Stimulated activated effector memory CD8-positive, alpha-beta T cell treated with anti-CD3 and anti-CD28 coated beads, Interleukin-12 subunit alpha, Interleukin-12 subunit beta, amount 100 ng/mL, for 72 hours (primary cell): Measurements from ENCODE around the gene C3orf22.

Experiments
- ATAC-seq: fragments of 150-1000 bp; cut with Tn5 transposase; 2 replicates; pipeline ENCODE4 v1.10.0; 2021
- DNase-seq, 2 donors: peaks; one replicate each; pipeline ENCODE4 v3.0.0; 2021 to 2022; ENCODE audit warnings: low spot score in 2 of 2
- H3K27ac Mint-ChIP-seq: one replicate; pipeline ENCODE4 v1.8.0; 2022; ENCODE audit warnings: mild to moderate bottlenecking, mixed read lengths
- H3K36me3 Mint-ChIP-seq: one replicate; pipeline ENCODE4 v1.8.0; 2022; ENCODE audit warnings: mild to moderate bottlenecking, mixed read lengths
- H3K4me1 Mint-ChIP-seq: one replicate; pipeline ENCODE4 v1.8.0; 2022; ENCODE audit warnings: mixed read lengths
- H3K4me3 Mint-ChIP-seq: one replicate; pipeline ENCODE4 v1.8.0; 2022; ENCODE audit warnings: mild to moderate bottlenecking, mixed read lengths
- H3K9me3 Mint-ChIP-seq: one replicate; pipeline ENCODE4 v1.8.0; 2022; ENCODE audit warnings: mixed read lengths

Gene C3orf22

GRCh38 chr3:126528800-126529541 lies 29.8 kb downstream of the C3orf22 start:
- no peaks in the 10 kb centered on the region for H3K36me3 Mint-ChIP-seq
- DNase-seq: no peak

DNA sequence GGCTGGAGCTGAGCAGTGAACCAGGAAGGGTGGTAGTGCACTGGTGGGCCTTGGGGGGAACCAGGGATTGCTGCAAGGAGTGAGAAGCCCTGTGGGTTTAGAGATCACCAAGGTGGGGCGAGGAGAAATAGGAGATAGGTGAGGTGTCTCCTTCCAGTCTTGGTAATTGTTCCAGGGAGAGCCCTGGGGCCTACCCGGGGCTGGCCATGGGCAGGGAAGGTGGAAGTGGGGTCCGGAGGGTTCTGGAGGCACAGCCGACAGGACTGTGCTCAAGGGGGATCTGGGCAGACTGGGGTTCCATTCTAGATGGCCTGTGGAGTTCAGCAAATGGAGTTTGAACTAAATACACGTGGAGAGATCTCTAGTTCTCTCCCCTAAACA lies 30.3 kb downstream of the C3orf22 start:
- DNase-seq (no peak), ATAC-seq (no peak)
- Mint-ChIP-seq H3K4me1 (no peaks in the 10 kb centered on the region), H3K4me3 (no peak overlapping the region), H3K27ac (no peak overlapping the region), H3K9me3 (no peaks in the 10 kb centered on the region), H3K36me3 (no peaks in the 10 kb centered on the region)

More at GRCh38 chr3:126528800-126529541, 29.8 kb downstream of the C3orf22 start:
- Mint-ChIP-seq H3K4me1 (no peaks in the 10 kb centered on the region), H3K9me3 (no peaks in the 10 kb centered on the region), H3K4me3 (no peak overlapping the region), H3K27ac (no peak overlapping the region)
- ATAC-seq: no peak

GRCh38 chr3:126527455-126528211 lies 31.1 kb downstream of the C3orf22 start:
- ATAC-seq (no peak), DNase-seq (no peak)
- Mint-ChIP-seq H3K4me3 (no peak overlapping the region), H3K4me1 (no peaks in the 10 kb centered on the region), H3K9me3 (no peaks in the 10 kb centered on the region), H3K27ac (no peak overlapping the region), H3K36me3 (no peaks in the 10 kb centered on the region)

DNA sequence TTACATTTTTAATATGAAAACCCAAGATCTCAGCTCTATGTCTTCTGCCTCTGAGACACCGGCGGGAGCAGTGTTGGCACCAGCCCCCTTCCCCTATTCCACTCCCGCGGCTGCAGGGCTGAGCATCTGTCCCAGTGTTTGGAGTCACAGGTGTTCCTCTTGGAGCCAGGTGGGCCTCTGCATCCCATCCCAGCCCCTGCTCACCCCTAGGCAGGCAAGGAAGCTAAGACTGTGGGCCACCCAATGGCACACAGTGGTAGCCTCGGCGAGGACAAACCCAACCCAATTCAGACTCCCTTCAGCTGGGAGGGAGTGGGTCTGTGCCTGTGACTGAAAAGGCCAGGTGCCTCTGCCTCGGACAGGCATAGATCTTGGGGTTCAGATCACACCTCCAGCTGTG lies 31.7 kb downstream of the C3orf22 start:
- Mint-ChIP-seq H3K36me3 (no peaks in the 10 kb centered on the region), H3K27ac (no peak overlapping the region), H3K4me3 (no peak overlapping the region), H3K4me1 (peaks cover 3% of the 10 kb centered on the region), H3K9me3 (no peaks in the 10 kb centered on the region)
- DNase-seq: no peak
- ATAC-seq: no peak

GRCh38 chr3:126526668-126527005 lies 32.1 kb downstream of the C3orf22 start:
- H3K4me1 Mint-ChIP-seq: peaks cover 4% of the 10 kb centered on the region
- H3K4me3 Mint-ChIP-seq: no peak overlapping the region
- H3K36me3 Mint-ChIP-seq: no peaks in the 10 kb centered on the region
- DNase-seq (no peak), ATAC-seq (no peak)
- no peaks in the 10 kb centered on the region for H3K9me3 Mint-ChIP-seq
- no peak overlapping the region for H3K27ac Mint-ChIP-seq

DNA sequence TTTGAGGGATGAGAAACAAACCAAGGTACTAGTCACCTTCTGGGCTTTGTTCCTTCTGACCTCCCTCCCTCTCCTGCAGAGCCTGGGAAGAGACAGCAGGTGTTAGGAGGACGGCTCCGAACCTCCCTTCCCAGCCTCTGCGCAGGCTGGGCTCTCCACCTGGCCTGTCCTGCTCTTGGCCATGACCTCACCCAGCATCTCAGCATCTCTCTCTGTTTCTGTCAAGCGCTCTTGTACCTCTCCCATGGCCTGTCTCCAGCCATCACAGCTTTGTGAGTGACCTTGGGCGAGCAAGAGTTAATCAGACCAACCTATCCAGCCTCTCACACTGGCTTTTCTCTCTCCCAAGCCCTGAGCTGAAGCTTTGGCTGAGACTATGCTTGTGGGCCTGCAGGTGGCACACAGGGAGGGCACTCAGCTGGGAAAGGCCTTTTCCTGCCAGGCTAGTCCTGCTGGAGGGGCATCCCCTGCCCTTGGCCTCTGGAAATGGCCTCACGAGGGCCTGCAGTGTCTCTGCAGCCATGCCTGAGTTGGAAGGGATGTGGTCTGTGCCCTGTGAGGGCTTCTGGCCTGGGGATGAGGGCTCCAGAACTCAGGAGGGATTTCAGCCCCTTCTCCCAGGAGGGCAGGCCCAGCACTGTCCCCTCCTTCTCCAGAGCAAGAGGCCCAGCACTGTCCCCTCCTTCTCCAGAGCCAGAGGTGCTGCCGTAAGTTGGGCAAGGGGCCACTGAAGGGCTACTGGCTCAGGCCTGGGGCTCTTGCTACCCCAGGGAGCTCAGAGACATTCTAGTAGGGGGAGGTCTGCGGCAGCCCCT lies 32.7 kb downstream of the C3orf22 start:
- no peaks in the 10 kb centered on the region for H3K36me3 Mint-ChIP-seq
- no peaks in the 10 kb centered on the region for H3K9me3 Mint-ChIP-seq
- H3K4me3 Mint-ChIP-seq: no peak overlapping the region
- H3K4me1 Mint-ChIP-seq: peaks cover 4% of the 10 kb centered on the region
- DNase-seq (no peak), ATAC-seq (no peak)
- no peak overlapping the region for H3K27ac Mint-ChIP-seq

- Mint-ChIP-seq H3K9me3 (no peaks in the 10 kb centered on the region), H3K4me1 (peaks cover 4% of the 10 kb centered on the region), H3K27ac (no peak overlapping the region), H3K4me3 (no peak overlapping the region), H3K36me3 (no peaks in the 10 kb centered on the region)
- no peak for DNase-seq
- ATAC-seq: no peak
Measured at GRCh38 chr3:126525091-126525852, 33.5 kb downstream of the C3orf22 start.

GRCh38 chr3:126524429-126524988 lies 34.2 kb downstream of the C3orf22 start:
- DNase-seq (no peak), ATAC-seq (no peak)
- peaks cover 4% of the 10 kb centered on the region for H3K4me1 Mint-ChIP-seq
- H3K36me3 Mint-ChIP-seq: no peaks in the 10 kb centered on the region
- H3K4me3 Mint-ChIP-seq: no peak overlapping the region
- no peak overlapping the region for H3K27ac Mint-ChIP-seq
- H3K9me3 Mint-ChIP-seq: no peaks in the 10 kb centered on the region

DNA sequence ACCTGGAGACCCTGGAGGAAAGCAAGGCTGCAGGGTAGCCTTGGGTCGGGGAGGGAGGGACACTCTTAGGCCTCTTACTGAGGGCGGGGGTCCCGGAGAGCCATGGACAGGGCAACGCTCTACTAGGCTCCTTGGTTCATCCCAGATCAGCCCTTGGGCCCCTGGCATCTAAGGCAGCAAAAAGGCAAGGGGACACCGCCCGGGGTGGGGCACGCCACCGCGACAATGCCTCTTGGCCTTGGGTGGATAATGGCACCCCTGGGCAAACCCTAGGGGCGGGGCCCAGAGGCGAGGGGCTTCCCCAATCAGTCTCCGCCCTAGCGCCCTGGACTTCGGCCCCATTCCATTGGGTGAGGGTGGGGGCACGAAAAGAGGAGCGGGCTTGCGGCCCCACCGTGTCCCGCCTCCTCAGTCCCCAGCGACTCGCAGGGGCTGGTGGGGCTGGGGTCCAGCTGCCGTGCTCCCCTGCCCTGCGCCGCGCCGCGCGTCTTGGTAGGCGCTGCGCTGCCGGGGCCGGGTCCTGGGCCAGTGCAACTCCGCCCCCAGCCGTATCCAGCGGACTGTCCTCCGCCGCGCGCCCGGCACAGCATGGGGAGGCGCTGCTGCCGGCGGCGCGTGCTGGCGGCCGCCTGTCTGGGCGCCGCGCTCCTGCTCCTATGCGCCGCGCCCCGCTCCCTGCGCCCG lies 34.8 kb downstream of the C3orf22 start, which contains the start of gene CHST13:
TSS of gene CHST13 (plus strand) at position 411 of the 684 bp plus-strand sequence. CDS start at position 589, 178 bp downstream.
- Mint-ChIP-seq H3K36me3 (no peaks in the 10 kb centered on the region), H3K4me1 (peaks cover 4% of the 10 kb centered on the region), H3K9me3 (no peaks in the 10 kb centered on the region), H3K4me3 (no peak within 1 kb of the TSS), H3K27ac (no peak within 1 kb of the TSS)
- no peak for DNase-seq
- ATAC-seq: peak; percentile 29

GRCh38 chr3:126522363-126522788 lies 36.4 kb downstream of the C3orf22 start:
- peaks cover 4% of the 10 kb centered on the region for H3K4me1 Mint-ChIP-seq
- ATAC-seq (no peak), DNase-seq (peak; percentile 44 to 69)
- no peak overlapping the region for H3K27ac Mint-ChIP-seq
- H3K4me3 Mint-ChIP-seq: no peak overlapping the region
- no peaks in the 10 kb centered on the region for H3K36me3 Mint-ChIP-seq
- H3K9me3 Mint-ChIP-seq: no peaks in the 10 kb centered on the region

DNA sequence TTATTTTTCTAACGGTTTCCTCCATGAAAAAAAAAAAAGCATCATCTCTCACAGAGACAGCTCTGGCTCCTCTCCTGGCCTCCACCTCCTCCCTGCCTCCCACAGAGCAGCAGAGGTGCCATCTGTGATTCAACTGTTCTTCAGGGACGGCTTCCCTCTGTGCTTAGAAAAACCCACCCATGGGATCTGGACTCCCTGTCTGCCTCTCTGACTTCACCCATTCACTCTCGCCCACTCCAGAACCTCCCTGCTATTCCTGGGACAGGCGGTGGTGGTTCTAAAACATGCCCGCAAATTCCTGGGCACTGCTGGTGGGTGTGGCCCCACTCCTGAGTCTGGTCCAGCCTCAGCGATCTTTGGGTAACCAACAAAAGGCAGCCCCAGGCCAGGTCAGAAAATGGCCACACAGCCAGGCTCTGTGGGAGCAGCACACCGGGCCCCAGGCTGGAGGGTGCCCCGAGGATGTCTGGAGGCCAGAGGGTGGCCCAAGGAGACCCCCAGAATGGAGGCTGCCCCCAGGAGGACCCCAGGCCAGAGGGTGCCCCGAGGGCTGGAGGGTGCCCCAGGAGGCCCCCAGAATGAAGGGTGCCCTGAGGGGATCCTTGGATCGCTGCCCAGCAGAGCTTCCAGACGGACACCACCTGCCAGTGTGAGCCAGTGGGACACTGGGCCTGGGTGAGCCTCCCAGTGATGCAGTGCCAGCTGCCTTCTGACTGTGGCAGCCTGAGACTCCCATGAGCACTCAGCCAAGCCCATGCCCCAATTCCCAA lies 37.4 kb downstream of the C3orf22 start:
- H3K9me3 Mint-ChIP-seq: no peaks in the 10 kb centered on the region
- H3K4me3 Mint-ChIP-seq: no peak overlapping the region
- no peak for ATAC-seq
- no peaks in the 10 kb centered on the region for H3K36me3 Mint-ChIP-seq
- H3K4me1 Mint-ChIP-seq: peaks cover 4% of the 10 kb centered on the region
- no peak overlapping the region for H3K27ac Mint-ChIP-seq
- no peak for DNase-seq

DNA sequence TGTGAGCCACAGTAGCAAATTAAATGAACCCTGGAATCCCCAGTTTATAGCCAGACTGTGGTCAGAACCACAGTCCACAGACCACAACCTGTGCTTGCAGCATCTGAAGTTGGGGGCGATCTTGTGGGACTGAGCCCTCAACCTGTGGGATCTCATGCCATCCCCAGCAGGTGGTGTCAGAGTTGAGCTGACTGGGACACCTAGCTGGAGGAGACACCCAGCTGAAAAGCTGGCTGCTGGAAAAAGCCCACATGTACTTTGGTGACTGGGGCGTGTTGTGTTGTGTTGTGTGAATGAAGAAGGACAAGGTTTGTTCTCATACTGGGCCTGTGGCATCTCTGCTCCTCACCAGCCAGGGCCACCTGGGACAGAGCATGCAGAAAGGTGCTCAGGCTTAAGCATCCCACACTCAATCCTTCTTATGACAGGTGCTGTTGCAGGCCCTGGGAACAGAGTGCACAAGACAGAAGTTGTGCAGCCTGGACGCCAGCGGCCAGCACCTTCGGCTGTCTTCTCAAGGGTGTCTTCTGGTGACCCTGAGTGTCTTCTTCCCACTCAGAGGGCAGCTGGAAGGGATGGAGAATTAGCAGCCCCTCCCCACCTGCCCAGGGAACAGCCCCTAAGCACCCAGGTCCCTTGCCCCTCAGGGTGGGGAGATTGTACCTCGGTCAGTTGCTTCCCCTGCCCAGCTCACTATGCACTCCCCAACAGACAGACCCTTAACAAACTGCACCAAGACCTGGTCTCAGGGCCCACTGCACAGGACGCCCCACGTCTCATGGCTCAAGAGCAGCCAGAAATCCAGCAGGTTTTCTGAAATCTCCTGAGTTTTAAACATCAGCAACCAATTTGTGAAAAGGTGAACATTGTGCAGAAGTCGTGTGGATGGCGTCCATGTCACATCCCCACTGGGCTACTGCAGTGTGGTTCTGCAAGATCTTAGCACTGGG lies 39.0 kb downstream of the C3orf22 start:
- H3K36me3 Mint-ChIP-seq: no peaks in the 10 kb centered on the region
- H3K4me1 Mint-ChIP-seq: peaks cover 4% of the 10 kb centered on the region
- DNase-seq (no peak), ATAC-seq (no peak)
- H3K9me3 Mint-ChIP-seq: no peaks in the 10 kb centered on the region
- H3K27ac Mint-ChIP-seq: no peak overlapping the region
- H3K4me3 Mint-ChIP-seq: no peak overlapping the region

GRCh38 chr3:126518779-126519177 lies 40.0 kb downstream of the C3orf22 start:
- no peak overlapping the region for H3K4me3 Mint-ChIP-seq
- no peak for DNase-seq
- no peak overlapping the region for H3K27ac Mint-ChIP-seq
- H3K4me1 Mint-ChIP-seq: peaks cover 4% of the 10 kb centered on the region
- no peaks in the 10 kb centered on the region for H3K36me3 Mint-ChIP-seq
- no peaks in the 10 kb centered on the region for H3K9me3 Mint-ChIP-seq
- no peak for ATAC-seq
